Spleen (tissue), 11 donors: ENCODE data around the gene CPE. TPM values are rescaled to one million over a fixed set of nuclear protein-coding genes. Genes with fewer than 3 reads are reported as not detected.
"Not testable (repeated sequence)": the region's sequence is repeated elsewhere in the genome, so short reads cannot be mapped to it uniquely, and the experiment has no call there.

Experiments used
- DNase-seq: peaks from one replicate; pipeline ENCODE4 v3.0.0-alpha.2; 2020
- H3K27ac ChIP-seq, 8 donors: fragments of 200-600 bp; sonication (generic) in 7 of 8; 1 replicate in 4 of 8; 2 replicates in 4 of 8; pipeline versions ENCODE4 v1.5.0 to v1.8.0; 2016 to 2021; ENCODE audit warnings: inconsistent platforms in 4 of 8, mild to moderate bottlenecking in 4 of 8, moderate library complexity in 1 of 8
- H3K27me3 ChIP-seq, 7 donors: fragments of 200-600 bp; sonication (generic) in 6 of 7; replicated peaks in 1 of 7; 1 replicate in 4 of 7; 2 replicates in 3 of 7; pipeline versions ENCODE4 v1.5.0 to v1.8.0; 2016 to 2021; ENCODE audit warnings: inconsistent platforms in 3 of 7, mild to moderate bottlenecking in 1 of 7
- H3K36me3 ChIP-seq, 6 donors: fragments of 200-600 bp; sonication (generic) in 5 of 6; 1 replicate in 4 of 6; 2 replicates in 2 of 6; pipeline versions ENCODE4 v1.5.0 to v1.8.0; 2016 to 2021; ENCODE audit warnings: inconsistent platforms in 2 of 6
- H3K4me1 ChIP-seq, 6 donors: fragments of 200-600 bp; sonication (generic) in 5 of 6; 1 replicate in 3 of 6; 2 replicates in 3 of 6; pipeline versions ENCODE4 v1.5.0 to v1.8.0; 2016 to 2021; ENCODE audit warnings: inconsistent platforms in 3 of 6
- H3K4me3 ChIP-seq, 8 donors: fragments of 200-600 bp; sonication (generic) in 7 of 8; 1 replicate in 4 of 8; 2 replicates in 4 of 8; pipeline versions ENCODE4 v1.5.0 to v1.8.0; 2016 to 2021; ENCODE audit warnings: inconsistent platforms in 4 of 8, mild to moderate bottlenecking in 4 of 8, moderate library complexity in 2 of 8
- H3K9me3 ChIP-seq, 8 donors: fragments of 200-600 bp; sonication (generic) in 7 of 8; 1 replicate in 4 of 8; 2 replicates in 4 of 8; pipeline versions ENCODE4 v1.5.0 to v1.8.0; 2016 to 2021; ENCODE audit warnings: inconsistent platforms in 4 of 8
- CTCF ChIP-seq, 11 experiments: fragments of 200-600 bp in 7 of 11; fragments of 450-650 bp in 4 of 11; sonication (generic) in 4 of 11; IDR thresholded peaks in 8 of 11; conservative IDR thresholded peaks in 3 of 11; 1 replicate in 7 of 11; 2 replicates in 4 of 11; pipeline versions ENCODE4 v1.4.0 to v1.8.0; 2016 to 2021; ENCODE audit warnings: antibody characterized with exemption in 11 of 11, inconsistent platforms in 4 of 11, mild to moderate bottlenecking in 1 of 11
- POLR2A ChIP-seq, 3 donors: fragments of 450-650 bp; IDR thresholded peaks; one replicate each; pipeline ENCODE4 v1.5.1; 2017; ENCODE audit warnings: antibody characterized with exemption in 3 of 3, mild to moderate bottlenecking in 1 of 3
- POLR2AphosphoS5 ChIP-seq, 3 donors: sonication (generic); formaldehyde crosslinking; IDR thresholded peaks; one replicate each; pipeline ENCODE4 v1.5.1; 2017; ENCODE audit warnings: antibody characterized with exemption in 3 of 3
- WGBS, 5 donors: extraction: QIAGEN DNeasy Blood & Tissue Kit in 3 of 5; methylation state at CpG; one replicate each; pipeline versions ENCODE4 v1.1.5 to v1.1.7; 2013 to 2018; 5-methylcytosine and 5-hydroxymethylcytosine counted together
- intact Hi-C: fragments of 100-400 bp; cut with DNase I; formaldehyde crosslinking; loops from one replicate; pipeline ENCODE4 v1.15.0; 2023; ENCODE audit warnings: low total_unique reads
- polyA plus RNA-seq, 3 donors: library from polyadenylated mRNA; stranded (reverse); fragments of 200-250 nt; gene quantifications; one replicate each; pipeline ENCODE4 v1.2.1, GENCODE V29; 2013
- total RNA-seq, 7 donors: library from RNA; depleted of rRNA in 3 of 7; stranded (reverse); fragments of >200 nt in 3 of 7; fragmentation: NEBNext Ultra II Directional in 4 of 7; extraction: Animal tissue kit (Norgen Biotek cat#: 25700) in 4 of 7; gene quantifications; one replicate each; pipeline versions ENCODE4 v1.1.0 to v1.2.1, GENCODE V29; 2016 to 2021
- donor health status: healthy with polysubstance abuse.
- donor health status: DM: no; HTN: no; CAD: no; lungs with moderate emphysema.
- donor health status: DM: no; HTN: no; CAD: no.
- donor health status: Bipolar disorder and iron deficiency.
- donor health status: healthy.
- donor health status: DM: no; HTN: no; CAD: no.
- donor health status: DM: yes; HTN: yes; CAD: no.

CPE gene
- total and polyA plus RNA-seq, 10 donors = 1.5 to 9.8 (median 6.2) TPM

DNA sequence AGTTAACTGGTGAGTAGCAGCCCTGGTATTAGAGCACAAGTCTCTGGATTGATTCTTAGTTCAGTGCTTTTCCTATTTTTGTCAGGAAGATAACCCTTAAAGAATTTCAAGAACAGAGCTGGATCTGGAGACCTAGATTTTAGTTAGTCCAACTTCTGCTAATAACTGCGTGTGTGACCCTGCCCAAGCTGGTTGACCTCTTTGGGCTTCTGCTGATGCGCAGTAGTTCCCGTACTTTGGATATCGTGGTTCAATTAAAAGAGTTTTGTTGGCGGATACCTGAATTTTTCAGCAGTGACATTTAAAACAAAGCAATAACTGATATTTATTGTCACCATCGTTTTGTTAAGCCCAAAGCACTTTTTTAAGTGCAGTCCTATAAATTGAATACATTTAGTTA is 42.1 kb upstream of the CPE start:
- peaks cover 0 to 85% (median 37%) of the 10 kb centered on the region in 6 donors for H3K36me3 ChIP-seq
- 92 to 96% (median 95%) methylated on average over 6 of the region's 6 CpGs for WGBS, 5 donors

GRCh38 chr4:165342340-165342739 is 36.5 kb upstream of the CPE start:
- DNase-seq, H3K27ac ChIP-seq, H3K9me3 ChIP-seq, H3K4me1 ChIP-seq, H3K27me3 ChIP-seq, H3K4me3 ChIP-seq: not testable (repeated sequence)
- intact Hi-C loops = loop anchor here (10.0 kb wide), 1 partner anchor 208 kb away; no protein-coding TSS in a partner anchor
- peaks cover 0 to 68% (median 31%) of the 10 kb centered on the region in 6 donors for H3K36me3 ChIP-seq
- WGBS, 5 donors = 95 to 99% (median 97%) methylated on average over 5 of the region's 5 CpGs

More for the DNA sequence above, 42.1 kb upstream of the CPE start:
- no peak overlapping the region for H3K27ac ChIP-seq
- TF ChIP-seq POLR2AphosphoS5 (IDR thresholded peaks at IDR 0.05) (no peak), CTCF (IDR thresholded peaks at IDR 0.05 in 8 of 11, conservative IDR thresholded peaks at IDR 0.05 in 3 of 11) (no peak), POLR2A (IDR thresholded peaks at IDR 0.05) (no peak)
- DNase-seq = no peak
- no peaks in the 10 kb centered on the region for H3K27me3 ChIP-seq
- intact Hi-C loops = no loop called here
- no peaks in the 10 kb centered on the region for H3K9me3 ChIP-seq
- H3K4me1 ChIP-seq = peaks cover 0 to 15% (median 10%) of the 10 kb centered on the region in 6 donors
- H3K4me3 ChIP-seq = no peak overlapping the region

- H3K4me3 ChIP-seq = no peak overlapping the region
- H3K4me1 ChIP-seq = no peaks in the 10 kb centered on the region
- DNase-seq = no peak
- intact Hi-C loops = loop anchor here (10.0 kb wide), 1 partner anchor 209 kb away; no protein-coding TSS in a partner anchor
- 81 to 86% (median 83%) methylated on average over 13 of the region's 13 CpGs for WGBS, 5 donors
- H3K9me3 ChIP-seq = no peaks in the 10 kb centered on the region
- H3K27ac ChIP-seq = no peak overlapping the region
- H3K36me3 ChIP-seq = peaks cover 0 to 57% (median 27%) of the 10 kb centered on the region in 6 donors
- TF ChIP-seq CTCF (IDR thresholded peaks at IDR 0.05 in 8 of 11, conservative IDR thresholded peaks at IDR 0.05 in 3 of 11) (peak in 1 of 11 experiments; percentile 10), POLR2AphosphoS5 (IDR thresholded peaks at IDR 0.05) (no peak), POLR2A (IDR thresholded peaks at IDR 0.05) (no peak)
- H3K27me3 ChIP-seq = no peaks in the 10 kb centered on the region
These were observed 35.2 kb upstream of the CPE start for GRCh38 chr4:165343353-165344191.

DNA sequence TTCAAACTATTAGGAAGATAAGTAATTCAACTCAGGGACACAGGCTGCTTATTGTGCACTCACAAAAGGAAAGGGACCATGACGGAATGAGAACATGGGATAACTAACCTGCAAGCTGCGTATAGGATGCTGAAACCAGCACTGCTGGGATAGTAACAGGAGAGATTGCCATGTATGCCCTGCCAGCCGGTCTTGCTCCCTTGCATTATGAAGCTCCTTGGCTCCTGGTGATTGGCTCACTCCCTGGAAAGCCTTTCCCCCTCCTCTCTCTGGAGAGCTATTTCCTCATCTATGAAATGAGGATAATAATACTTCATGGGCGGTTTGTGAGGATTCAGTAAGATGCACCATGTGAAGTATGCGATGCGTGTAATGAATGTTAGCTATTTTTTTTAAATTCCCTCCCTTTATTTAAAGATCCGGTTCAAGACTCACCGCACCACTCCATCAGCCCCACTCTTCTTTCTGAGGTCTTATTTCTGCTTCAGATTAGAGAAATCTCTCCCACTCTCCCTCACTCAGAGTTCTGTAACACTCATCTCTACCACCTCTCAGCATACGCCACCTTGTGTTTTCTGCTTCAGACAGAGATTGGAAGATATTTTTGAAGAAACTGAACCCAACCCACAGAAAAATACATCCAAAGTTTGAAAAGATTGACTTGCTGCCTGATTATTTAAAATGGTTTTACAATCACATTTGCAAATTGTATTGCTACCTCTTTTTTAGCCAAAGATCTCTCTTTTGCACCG is 33.0 kb upstream of the CPE start:
- H3K4me3 ChIP-seq = no peak overlapping the region
- 84 to 90% (median 89%) methylated on average over 10 of the region's 10 CpGs for WGBS, 5 donors
- H3K36me3 ChIP-seq = peaks cover 0 to 34% (median 10%) of the 10 kb centered on the region in 6 donors
- H3K4me1 ChIP-seq = no peaks in the 10 kb centered on the region
- no peaks in the 10 kb centered on the region for H3K9me3 ChIP-seq
- no peak for DNase-seq
- H3K27ac ChIP-seq = no peak overlapping the region
- H3K27me3 ChIP-seq = no peaks in the 10 kb centered on the region
- intact Hi-C loops = loop anchor here (10.0 kb wide), 1 partner anchor 211 kb away; no protein-coding TSS in a partner anchor
- TF ChIP-seq POLR2AphosphoS5 (IDR thresholded peaks at IDR 0.05) (no peak), POLR2A (IDR thresholded peaks at IDR 0.05) (no peak), CTCF (IDR thresholded peaks at IDR 0.05 in 8 of 11, conservative IDR thresholded peaks at IDR 0.05 in 3 of 11) (no peak)
